Neural progenitor cell (in vitro differentiated cells): ENCODE data around the gene ELFN1.

Experiments
- CTCF ChIP-seq: fragments of 200-600 bp; sonication (generic); IDR thresholded peaks from 2 replicates; pipeline ENCODE4 v1.5.1; 2017; ENCODE audit warnings: antibody characterized with exemption, mild to moderate bottlenecking
- EZH2 ChIP-seq: fragments of 200-600 bp; sonication (generic); IDR thresholded peaks from 2 replicates; pipeline ENCODE4 v1.6.1; 2017; ENCODE audit warnings: antibody characterized with exemption, mild to moderate bottlenecking, moderate library complexity
- EZH2phosphoT487 ChIP-seq: fragments of 200-600 bp; sonication (generic); IDR thresholded peaks from 2 replicates; pipeline ENCODE4 v1.6.1; 2017; ENCODE audit warnings: antibody characterized with exemption

GRCh38 chr7:1787681-1788235 is 117.7 kb downstream of the ELFN1 start:
- TF ChIP-seq CTCF: no peak
- no peak for TF ChIP-seq EZH2
- no peak for TF ChIP-seq EZH2phosphoT487
